GM18511 (cell line): ENCODE measurements around the gene PLXNA2.
A peak's percentile ranks its signal among the peaks of the same experiment; 100 is the strongest.

Source experiments
- ATAC-seq: cut with Tn5 transposase; IDR thresholded peaks from one replicate; pipeline ENCODE4 v1.9.1; 2021; ENCODE audit warnings: mild to moderate bottlenecking, moderate library complexity; ENCODE audit not compliant: unreplicated experiment

The PLXNA2 gene

DNA sequence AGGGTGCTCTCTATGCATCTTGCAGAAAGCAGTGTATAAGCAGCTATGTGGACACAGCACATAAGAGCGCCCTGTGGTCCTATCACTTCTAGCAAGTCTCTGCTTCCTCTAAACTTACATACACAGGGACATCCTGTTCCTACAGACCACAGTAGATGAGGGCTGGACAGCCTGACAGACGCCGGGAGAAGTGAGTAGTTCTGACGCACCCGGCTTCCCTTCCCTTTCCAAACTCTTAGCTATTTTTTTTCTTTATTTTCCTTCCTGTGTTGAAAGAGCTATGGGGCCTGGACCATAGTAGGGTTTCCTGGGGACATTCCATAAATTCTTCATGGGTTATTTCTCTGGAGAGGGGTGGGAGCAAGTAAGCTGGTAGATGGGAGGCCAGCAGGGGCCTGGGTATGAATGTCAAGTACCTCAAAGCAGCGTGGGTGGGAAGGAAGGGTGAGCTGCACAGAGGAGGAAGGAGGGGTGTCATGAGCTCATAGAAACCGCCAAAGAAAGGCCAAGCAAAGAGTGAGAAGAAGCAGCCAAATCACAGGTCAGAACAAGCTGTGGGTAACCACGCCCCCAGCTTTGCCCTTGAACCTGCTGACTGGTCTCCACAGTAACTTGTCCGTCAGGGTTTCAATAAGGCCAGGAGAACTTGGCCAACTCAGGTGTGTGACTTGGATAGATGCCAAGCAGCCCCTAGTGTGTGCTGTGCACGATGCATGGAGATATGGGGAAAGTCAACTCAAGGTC is 36.6 kb downstream of the PLXNA2 start:
- no peak for ATAC-seq

DNA sequence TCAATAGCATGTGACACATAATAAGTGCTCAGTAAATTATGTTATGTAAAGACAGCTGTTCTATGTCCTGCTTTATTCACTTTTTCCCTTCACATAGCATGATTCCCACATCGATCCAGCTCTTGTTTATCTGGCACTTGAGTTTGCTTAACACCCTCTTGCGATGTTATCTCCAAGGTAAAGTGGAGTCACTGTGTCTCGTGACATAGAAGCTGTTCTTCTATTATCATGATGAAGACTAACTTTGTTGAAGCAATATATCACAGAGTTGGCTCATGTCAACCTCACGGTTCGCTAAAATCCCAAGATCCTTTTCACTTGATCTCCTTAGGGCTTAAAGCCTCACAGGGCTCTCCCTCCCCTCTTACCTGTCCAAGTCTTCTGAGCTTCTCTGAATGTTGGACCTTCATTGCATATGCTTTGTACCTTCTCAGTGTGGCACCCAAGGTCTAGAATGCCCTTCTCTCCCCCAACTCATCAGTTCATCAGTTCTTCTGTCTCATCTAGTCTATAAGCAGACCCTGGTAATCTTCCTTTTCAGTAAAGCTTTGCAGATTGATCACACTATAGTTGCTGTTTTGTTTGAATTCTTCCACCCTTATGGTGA is 38.0 kb downstream of the PLXNA2 start:
- no peak for ATAC-seq

GRCh38 chr1:208205216-208206013 is 38.8 kb downstream of the PLXNA2 start:
- no peak for ATAC-seq

DNA sequence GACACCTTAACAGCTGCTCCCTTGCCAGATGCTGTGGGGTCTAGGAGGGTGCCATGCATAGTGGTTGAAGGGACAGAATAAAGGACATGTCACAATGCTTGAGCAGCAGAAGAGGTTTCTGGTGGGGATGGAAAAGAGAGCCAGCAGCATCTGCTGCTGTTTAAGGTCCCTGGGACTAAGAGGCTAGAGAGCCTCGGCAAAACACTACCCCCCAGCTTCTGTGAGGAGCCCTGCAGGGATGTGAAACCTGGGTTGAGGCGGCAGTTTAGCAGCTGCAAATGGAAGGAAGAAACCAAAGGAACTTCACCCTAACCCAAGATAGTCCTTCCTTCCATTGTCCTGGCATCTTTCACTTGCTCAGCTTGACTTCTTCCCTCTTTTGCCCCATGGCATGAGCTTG is 39.4 kb downstream of the PLXNA2 start:
- ATAC-seq: no peak

DNA sequence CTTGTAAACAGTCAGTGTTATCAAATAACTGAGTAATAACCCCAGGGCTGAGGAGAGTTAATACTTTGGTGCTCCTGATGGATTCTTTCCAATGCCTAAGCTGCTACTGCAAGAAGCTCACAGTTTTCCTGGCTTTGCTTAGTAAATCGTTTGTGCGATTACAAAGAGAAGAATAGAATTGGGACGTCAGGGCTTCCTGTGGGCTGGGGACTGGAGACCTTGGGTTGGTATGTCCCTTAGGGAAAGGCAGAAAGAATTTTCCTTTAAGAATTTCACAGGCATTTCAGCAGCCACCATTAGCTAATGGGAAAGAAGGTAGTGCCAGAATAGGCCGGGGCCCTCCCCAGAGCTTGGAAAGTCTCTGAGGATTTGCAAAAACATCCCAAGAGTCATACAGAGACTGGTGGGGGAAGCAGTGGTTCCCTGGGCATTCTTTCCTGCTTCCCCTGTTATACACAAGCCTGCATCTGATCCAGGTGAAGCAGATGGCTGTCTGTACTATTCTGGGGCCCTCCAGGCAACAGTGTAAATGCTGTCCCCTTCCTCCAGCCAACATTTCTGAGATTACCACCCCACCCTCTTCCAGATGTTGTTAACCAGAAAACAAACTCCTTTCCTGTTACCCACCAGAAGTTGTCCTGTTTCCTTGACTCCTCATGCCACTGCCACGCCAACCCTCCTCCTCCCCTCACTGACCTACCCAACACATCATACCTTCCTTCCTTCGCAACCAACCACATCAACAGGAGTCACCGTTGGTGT is 40.2 kb downstream of the PLXNA2 start:
- ATAC-seq: no peak

GRCh38 chr1:208203127-208203847 is 40.9 kb downstream of the PLXNA2 start:
- ATAC-seq: no peak

GRCh38 chr1:208202333-208202995 is 41.7 kb downstream of the PLXNA2 start:
- ATAC-seq: no peak

- ATAC-seq: no peak
Measured at GRCh38 chr1:208201229-208201628, 43.0 kb downstream of the PLXNA2 start.

GRCh38 chr1:208200116-208200515 is 44.1 kb downstream of the PLXNA2 start:
- no peak for ATAC-seq

- no peak for ATAC-seq
Measured at GRCh38 chr1:208198236-208198635, 45.9 kb downstream of the PLXNA2 start.

DNA sequence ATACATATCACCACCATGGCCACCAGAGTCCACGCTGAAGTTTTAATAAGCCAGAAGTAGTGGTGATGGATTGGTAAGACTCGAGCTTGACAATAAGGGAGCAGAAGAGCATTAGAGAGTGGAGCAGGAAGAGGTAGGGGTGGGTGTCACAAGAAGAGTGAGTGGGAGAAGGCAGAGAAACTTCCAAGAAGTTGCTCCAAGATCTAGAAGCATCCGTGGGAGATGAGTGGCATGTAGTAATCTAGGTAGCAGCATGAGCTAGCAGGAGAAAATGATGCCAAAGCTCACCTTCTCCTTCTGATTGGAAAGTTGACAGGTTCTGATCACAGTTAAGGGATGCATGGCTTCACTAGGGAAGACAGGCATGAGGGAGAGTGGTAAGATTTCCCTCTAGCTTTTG is 49.2 kb downstream of the PLXNA2 start:
- ATAC-seq: no peak

GRCh38 chr1:208192995-208193394 is 51.2 kb downstream of the PLXNA2 start:
- no peak for ATAC-seq

DNA sequence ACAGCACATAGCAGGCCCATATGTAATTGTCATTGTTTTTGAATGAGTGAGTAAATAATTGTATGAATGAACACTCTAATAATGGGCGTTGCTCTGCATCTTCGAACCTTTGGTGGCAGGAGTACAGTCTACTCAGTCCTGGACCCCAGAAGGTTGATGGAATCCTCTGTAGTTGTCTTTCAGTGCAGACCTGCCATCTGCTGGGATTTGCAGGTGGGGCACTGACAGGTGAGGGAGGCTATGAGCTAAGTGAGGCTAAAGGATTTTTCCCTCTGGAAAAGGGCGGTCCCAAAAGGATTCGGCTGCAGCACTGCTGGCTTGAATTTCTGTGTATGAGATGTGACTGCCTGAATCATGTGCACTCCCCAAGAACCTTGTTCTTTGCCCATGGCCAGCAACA is 53.4 kb downstream of the PLXNA2 start:
- no peak for ATAC-seq

GRCh38 chr1:208189716-208190115 is 54.5 kb downstream of the PLXNA2 start:
- ATAC-seq: no peak

DNA sequence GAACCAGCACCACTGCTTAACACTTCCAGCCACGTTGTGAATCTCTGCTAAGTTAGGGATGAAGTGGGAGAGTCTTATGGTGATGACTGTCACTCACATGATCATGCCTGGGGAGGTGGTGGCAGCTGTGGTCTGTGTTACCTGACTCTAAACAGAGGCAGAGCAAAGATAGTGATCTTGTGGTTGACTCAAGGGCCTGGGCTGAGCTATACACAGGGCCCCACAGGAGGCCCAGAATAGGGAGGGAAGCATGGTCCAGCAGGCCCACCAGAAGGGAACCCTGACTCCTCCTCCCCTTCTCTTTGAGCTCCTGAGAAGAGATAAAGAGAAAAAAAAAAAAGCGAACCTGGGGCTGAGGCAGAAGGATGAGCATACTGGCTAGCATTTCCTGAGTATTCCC is 55.0 kb downstream of the PLXNA2 start:
- peak; percentile 45 for ATAC-seq

DNA sequence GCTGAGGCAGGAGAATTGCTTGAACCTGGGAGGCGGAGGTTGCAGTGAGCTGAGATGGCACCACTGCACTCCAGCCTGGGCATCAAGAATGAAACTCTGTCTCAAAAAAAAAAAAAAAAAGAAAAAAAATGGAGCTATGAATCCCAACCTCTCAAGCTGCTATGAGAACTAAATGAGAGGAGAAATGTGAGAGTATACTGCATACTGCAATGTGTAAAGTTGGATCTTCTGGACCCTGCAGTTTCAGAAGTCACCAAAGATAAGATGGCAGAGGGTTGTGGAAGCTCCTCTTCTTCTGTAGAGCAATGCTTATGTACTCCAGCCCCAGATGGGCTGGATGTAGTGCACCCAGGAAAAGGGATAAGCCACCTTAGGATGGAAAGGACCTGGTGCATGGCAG is 55.6 kb downstream of the PLXNA2 start:
- ATAC-seq: no peak

GRCh38 chr1:208187499-208188041 is 56.6 kb downstream of the PLXNA2 start:
- peak; percentile 75 for ATAC-seq

- ATAC-seq: no peak
Measured at GRCh38 chr1:208185801-208186231, 58.4 kb downstream of the PLXNA2 start.

DNA sequence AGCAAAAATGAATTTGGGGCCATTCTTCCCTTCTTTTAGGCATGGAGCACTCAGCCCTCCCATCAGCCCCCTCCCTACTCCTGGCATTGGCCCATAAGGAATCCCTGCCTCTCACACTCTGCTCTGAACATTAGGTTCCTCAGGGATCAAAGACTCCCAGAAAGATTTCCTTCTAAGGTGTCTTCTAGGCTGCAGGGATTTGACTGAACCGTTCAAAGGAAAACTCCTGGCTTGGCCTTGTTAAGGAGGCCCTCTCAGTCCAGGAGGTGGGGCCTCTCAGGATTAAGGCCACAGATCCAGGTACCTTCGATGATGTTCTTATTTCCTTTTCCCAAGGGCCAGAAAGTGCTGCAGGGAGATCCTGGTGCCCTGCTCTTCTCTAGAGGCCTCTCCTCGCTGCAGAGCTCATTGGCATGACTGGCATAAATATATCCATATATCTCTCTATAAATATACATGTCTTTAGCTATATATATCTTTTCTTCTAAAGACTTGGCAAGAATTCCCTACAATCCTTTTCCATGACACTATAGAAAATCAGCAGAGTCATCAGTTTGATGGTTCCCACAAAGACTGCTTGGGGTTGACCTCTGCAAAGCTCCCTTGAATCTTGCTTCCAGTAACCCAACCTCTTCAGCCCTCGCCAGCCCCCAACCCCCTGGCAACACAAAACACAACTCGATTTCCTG is 59.1 kb downstream of the PLXNA2 start:
- ATAC-seq: no peak
